Tibial artery (tissue), 4 donors: ENCODE results near the gene NOS3.
"Not testable (repeated sequence)": the region's sequence is repeated elsewhere in the genome, so short reads cannot be mapped to it uniquely, and the experiment has no call there.

Experiments
- DNase-seq, 2 donors: peaks; one replicate each; pipeline ENCODE4 v3.0.0-alpha.2; 2019
- H3K27ac ChIP-seq, 2 donors: fragments of 200-600 bp; sonication (generic) in 1 of 2; 1 replicate in 1 of 2; 2 replicates in 1 of 2; pipeline ENCODE4 v1.5.1; 2018 to 2019; ENCODE audit warnings: mild to moderate bottlenecking in 1 of 2
- H3K27me3 ChIP-seq, 2 donors: fragments of 200-600 bp; sonication (generic) in 1 of 2; one replicate each; pipeline versions ENCODE4 v1.5.1 to v1.6.0; 2016 to 2019
- H3K36me3 ChIP-seq, 3 donors: fragments of 200-600 bp; sonication (generic) in 2 of 3; one replicate each; pipeline ENCODE4 v1.5.1; 2016 to 2019; ENCODE audit warnings: mild to moderate bottlenecking in 2 of 3
- H3K4me1 ChIP-seq, 4 donors: fragments of 200-600 bp; sonication (generic) in 2 of 4; 1 replicate in 3 of 4; 2 replicates in 1 of 4; pipeline ENCODE4 v1.5.1; 2016 to 2019
- H3K4me3 ChIP-seq, 2 donors: fragments of 200-600 bp; sonication (generic) in 1 of 2; 1 replicate in 1 of 2; 2 replicates in 1 of 2; pipeline ENCODE4 v1.5.1; 2018 to 2019; ENCODE audit warnings: mild to moderate bottlenecking in 2 of 2
- H3K9me3 ChIP-seq, 3 donors: fragments of 200-600 bp; sonication (generic) in 1 of 3; one replicate each; pipeline ENCODE4 v1.5.1; 2016 to 2019
- intact Hi-C: fragments of 100-400 bp; cut with DNase I; formaldehyde crosslinking; loops from one replicate; pipeline ENCODE4 v1.15.0; 2023; ENCODE audit warnings: low total_unique reads
- TF ChIP-seq, protein P1 (sequence below), 2 experiments: fragments of 200-600 bp in 1 of 2; fragments of 450-650 bp in 1 of 2; IDR thresholded peaks; one replicate each; pipeline ENCODE4 v1.5.1; 2017 to 2019; ENCODE audit warnings: antibody characterized with exemption in 2 of 2, mild to moderate bottlenecking in 1 of 2, moderate library complexity in 1 of 2

The NOS3 gene

GRCh38 chr7:151010307-151011096 lies 19.7 kb downstream of the NOS3 start:
- Histone ChIP-seq H3K27me3 (peaks cover 0 to 81% of the 10 kb centered on the region in 2 donors), H3K36me3 (no peaks in the 10 kb centered on the region), H3K4me3 (no peak overlapping the region), H3K9me3 (no peaks in the 10 kb centered on the region), H3K27ac (no peak overlapping the region), H3K4me1 (peaks cover 0 to 29% (median 14%) of the 10 kb centered on the region in 4 donors)
- TF ChIP-seq, protein P1, sequence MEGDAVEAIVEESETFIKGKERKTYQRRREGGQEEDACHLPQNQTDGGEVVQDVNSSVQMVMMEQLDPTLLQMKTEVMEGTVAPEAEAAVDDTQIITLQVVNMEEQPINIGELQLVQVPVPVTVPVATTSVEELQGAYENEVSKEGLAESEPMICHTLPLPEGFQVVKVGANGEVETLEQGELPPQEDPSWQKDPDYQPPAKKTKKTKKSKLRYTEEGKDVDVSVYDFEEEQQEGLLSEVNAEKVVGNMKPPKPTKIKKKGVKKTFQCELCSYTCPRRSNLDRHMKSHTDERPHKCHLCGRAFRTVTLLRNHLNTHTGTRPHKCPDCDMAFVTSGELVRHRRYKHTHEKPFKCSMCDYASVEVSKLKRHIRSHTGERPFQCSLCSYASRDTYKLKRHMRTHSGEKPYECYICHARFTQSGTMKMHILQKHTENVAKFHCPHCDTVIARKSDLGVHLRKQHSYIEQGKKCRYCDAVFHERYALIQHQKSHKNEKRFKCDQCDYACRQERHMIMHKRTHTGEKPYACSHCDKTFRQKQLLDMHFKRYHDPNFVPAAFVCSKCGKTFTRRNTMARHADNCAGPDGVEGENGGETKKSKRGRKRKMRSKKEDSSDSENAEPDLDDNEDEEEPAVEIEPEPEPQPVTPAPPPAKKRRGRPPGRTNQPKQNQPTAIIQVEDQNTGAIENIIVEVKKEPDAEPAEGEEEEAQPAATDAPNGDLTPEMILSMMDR (IDR thresholded peaks at IDR 0.05), result no peak
- no peak for DNase-seq
- intact Hi-C loops, result loop anchor here (10.0 kb wide), 1 partner anchor 104 kb away; no protein-coding TSS in a partner anchor

GRCh38 chr7:151011097-151011409 lies 20.2 kb downstream of the NOS3 start:
- Histone ChIP-seq H3K4me3 (no peak overlapping the region), H3K36me3 (no peaks in the 10 kb centered on the region), H3K27me3 (peaks cover 0 to 87% of the 10 kb centered on the region in 2 donors), H3K27ac (no peak overlapping the region), H3K9me3 (no peaks in the 10 kb centered on the region), H3K4me1 (peaks cover 0 to 29% (median 14%) of the 10 kb centered on the region in 4 donors)
- intact Hi-C loops, result loop anchor here (10.0 kb wide), 1 partner anchor 104 kb away; no protein-coding TSS in a partner anchor
- TF ChIP-seq, protein P1 (IDR thresholded peaks at IDR 0.05), result no peak
- no peak for DNase-seq

DNA sequence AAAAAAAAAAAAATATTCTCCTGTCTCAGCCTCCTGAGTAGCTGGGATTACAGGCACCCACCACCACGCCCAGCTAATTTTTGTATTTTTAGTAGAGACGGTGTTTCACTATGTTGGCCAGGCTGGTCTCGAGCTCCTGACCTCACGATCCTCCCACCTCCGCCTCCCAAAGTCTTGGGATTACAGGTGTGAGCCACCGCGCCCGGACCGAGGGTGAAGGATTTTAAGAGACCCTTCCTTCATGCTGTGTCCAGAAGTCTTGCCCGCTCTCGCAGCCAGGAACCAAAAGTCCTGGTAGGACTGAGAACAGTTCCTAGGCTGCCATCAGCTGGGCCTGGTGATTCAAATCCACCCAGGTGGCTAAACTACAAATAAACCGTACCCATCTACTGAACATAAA lies 20.8 kb downstream of the NOS3 start:
- H3K36me3 ChIP-seq, H3K4me3 ChIP-seq, DNase-seq, H3K27ac ChIP-seq, H3K9me3 ChIP-seq: not testable (repeated sequence)
- Histone ChIP-seq H3K27me3 (peaks cover 0 to 92% of the 10 kb centered on the region in 2 donors), H3K4me1 (peaks cover 0 to 29% (median 14%) of the 10 kb centered on the region in 4 donors)
- intact Hi-C loops, result loop anchor here (10.0 kb wide), 1 partner anchor 103 kb away; no protein-coding TSS in a partner anchor

- Histone ChIP-seq H3K27me3 (peaks cover 0 to 94% of the 10 kb centered on the region in 2 donors), H3K36me3 (no peaks in the 10 kb centered on the region), H3K27ac (no peak overlapping the region), H3K4me1 (peaks cover 0 to 29% (median 14%) of the 10 kb centered on the region in 4 donors), H3K4me3 (no peak overlapping the region), H3K9me3 (no peaks in the 10 kb centered on the region)
- TF ChIP-seq, protein P1 (IDR thresholded peaks at IDR 0.05), result no peak
- DNase-seq, result no peak
- intact Hi-C loops, result loop anchor here (10.0 kb wide), 1 partner anchor 103 kb away; no protein-coding TSS in a partner anchor
Observed at GRCh38 chr7:151012031-151012692, 21.3 kb downstream of the NOS3 start.

DNA sequence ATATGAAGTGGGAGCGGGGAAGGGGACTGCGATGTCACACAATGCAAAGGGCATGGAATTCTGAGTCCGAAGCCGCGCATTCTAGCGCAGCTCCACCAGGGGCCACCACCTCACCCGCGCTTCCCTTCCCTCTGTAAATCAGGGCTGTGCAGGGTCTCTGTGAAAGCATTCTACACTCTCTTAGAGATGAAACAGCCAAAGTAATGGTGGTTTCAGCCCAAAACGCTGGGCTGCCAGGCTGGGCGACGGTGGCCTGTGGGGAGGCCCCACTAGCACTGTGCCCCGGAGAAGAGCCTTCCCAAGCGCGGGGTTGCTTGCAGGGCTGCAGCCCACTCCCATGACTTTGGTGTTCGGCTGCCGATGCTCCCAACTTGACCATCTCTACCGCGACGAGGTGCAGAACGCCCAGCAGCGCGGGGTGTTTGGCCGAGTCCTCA lies 22.1 kb downstream of the NOS3 start:
- no peaks in the 10 kb centered on the region for H3K36me3 ChIP-seq
- no peak overlapping the region for H3K27ac ChIP-seq
- TF ChIP-seq, protein P1 (IDR thresholded peaks at IDR 0.05), result peak; percentile 23 to 24
- peaks cover 0 to 94% of the 10 kb centered on the region in 2 donors for H3K27me3 ChIP-seq
- no peak for DNase-seq
- intact Hi-C loops, result loop anchor here (10.0 kb wide), 1 partner anchor 102 kb away; no protein-coding TSS in a partner anchor
- no peak overlapping the region for H3K4me3 ChIP-seq
- H3K9me3 ChIP-seq, result no peaks in the 10 kb centered on the region
- peaks cover 0 to 33% (median 16%) of the 10 kb centered on the region in 4 donors for H3K4me1 ChIP-seq

GRCh38 chr7:151013356-151013732 lies 22.5 kb downstream of the NOS3 start:
- peaks cover 0 to 33% (median 20%) of the 10 kb centered on the region in 4 donors for H3K4me1 ChIP-seq
- peak overlapping the region; percentile 7 to 42 for H3K4me3 ChIP-seq
- H3K27ac ChIP-seq, result no peak overlapping the region
- DNase-seq, result no peak
- no peaks in the 10 kb centered on the region for H3K36me3 ChIP-seq
- intact Hi-C loops, result loop anchor here (10.0 kb wide), 1 partner anchor 101 kb away; no protein-coding TSS in a partner anchor
- peaks cover 0 to 95% of the 10 kb centered on the region in 2 donors for H3K27me3 ChIP-seq
- TF ChIP-seq, protein P1 (IDR thresholded peaks at IDR 0.05), result no peak
- no peaks in the 10 kb centered on the region for H3K9me3 ChIP-seq
